ENCODE results near the gene FOXF1.

Gene FOXF1

GRCh38 chr16:86555704-86556075 lies 45.4 kb downstream of the FOXF1 start:
- DNase-seq (ENCODE audit: low read depth in 1 of 2, low spot score in 1 of 2), result no peak

- no peak for DNase-seq (ENCODE audit: low read depth in 1 of 2, low spot score in 1 of 2)
Observed at GRCh38 chr16:86556576-86556975, 46.2 kb downstream of the FOXF1 start.

DNA sequence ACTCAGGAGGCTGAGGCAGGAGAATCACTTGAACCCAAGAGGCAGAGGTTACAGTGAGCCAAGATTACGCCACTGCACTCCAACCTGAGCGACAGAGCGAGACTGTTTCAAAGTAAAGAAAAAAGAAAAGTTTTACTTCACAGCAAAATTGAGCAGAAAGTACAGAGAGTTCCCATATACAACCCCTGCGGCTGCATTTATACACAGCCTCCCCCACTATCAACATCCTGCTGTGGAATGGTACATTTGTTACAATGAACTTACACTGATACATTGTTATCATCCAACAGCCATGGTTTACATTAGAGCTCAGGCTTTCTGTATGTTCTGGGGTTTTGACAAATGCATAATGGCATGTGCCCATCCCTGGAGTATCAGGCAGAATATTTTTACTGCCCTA lies 47.3 kb downstream of the FOXF1 start:
- no peak for DNase-seq (ENCODE audit: low read depth in 1 of 2, low spot score in 1 of 2)

DNA sequence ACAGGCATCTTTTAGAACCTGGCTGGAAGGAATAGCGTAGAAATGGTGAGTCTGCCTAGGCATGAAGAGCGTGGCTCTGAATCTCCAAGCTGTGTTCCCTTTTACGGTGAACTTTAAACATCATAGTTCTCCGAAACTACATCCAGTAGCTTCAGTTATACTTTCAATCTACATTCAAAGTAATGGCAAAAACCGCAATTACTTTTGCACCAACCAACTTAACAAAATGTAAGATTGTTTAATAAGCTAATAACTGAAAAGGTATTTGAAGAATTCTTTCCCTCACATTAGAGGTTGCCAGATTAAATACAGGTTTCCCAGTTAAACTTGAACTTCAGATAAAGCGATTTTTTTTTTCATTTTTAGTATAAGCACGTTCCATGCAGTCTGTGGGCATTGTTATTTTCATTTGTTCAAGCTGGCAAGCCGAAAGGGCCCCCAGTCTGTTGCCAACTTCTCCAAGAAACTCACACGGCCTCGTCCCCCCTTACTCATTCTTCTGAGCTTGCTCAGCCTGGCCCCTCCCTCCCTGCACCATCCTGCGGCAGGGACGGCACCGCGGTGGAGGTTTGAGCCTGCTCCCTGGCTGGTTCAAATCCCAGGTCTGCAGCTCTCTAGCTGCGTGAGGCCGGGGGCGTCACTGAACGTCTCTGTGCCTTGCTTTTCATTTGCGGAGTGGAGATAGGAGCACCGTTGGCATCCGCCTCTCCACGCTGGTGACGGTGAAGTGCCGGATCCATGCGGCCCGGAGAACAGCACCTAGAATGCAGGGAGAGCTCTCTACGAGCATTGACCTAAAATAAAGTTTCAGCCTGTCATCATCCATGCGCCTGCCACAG lies 48.2 kb downstream of the FOXF1 start:
- DNase-seq (ENCODE audit: low read depth in 1 of 2, low spot score in 1 of 2), result no peak

DNA sequence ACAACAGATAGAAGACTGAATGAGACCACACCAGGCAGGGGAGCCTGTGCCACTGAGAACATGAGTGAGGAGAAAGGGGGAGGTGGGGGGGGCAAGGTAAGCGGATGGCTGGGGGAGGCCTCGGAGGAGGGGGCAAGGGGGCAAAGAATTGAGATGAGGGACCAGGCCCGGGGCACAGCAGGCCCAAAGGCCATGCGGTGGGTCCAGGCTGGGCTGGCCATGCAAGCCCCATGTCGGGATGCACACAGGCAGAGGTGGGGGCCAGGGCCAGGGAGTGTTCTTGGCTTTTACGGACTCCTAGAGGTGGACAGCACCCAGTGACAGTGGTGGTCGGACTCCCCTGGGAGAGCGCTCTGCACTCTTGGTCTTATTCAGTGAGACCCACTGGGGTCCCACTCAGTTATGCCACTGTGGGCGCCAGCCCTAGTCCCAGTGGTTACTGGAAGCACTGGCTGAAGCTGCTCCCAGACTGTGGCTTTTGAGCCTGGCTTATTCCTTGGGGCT lies 49.5 kb downstream of the FOXF1 start:
- DNase-seq (ENCODE audit: low read depth in 1 of 2, low spot score in 1 of 2), result no peak

DNA sequence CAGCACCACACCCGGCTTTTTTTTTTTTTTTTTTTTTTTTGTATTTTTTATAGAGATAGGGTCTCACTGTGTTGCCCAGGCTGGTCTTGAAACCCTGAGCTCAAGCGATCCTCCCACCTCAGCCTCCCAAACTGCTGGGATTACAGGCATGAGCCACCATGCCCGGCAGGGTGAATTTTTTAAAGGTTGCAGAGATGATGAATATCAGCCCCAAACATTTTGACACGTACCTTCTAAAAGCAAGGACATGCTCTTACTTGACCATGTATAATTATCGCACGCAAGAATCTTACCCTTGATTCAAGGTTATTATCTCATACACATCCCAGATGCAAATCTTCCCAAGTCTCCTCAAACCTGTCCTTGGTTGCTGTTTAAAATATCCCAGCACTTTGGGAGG lies 52.0 kb downstream of the FOXF1 start:
- no peak for DNase-seq (ENCODE audit: low read depth in 1 of 2, low spot score in 1 of 2)

GRCh38 chr16:86563469-86564345 lies 53.4 kb downstream of the FOXF1 start:
- peak; percentile 71 for DNase-seq (ENCODE audit: low read depth in 1 of 2, low spot score in 1 of 2)

Measured in activated T-helper 1 cell treated with anti-CD3 and anti-CD28 coated beads, Interleukin-2, amount 50 U/mL, for 16 hours (primary cell).